ENCODE results near the gene CRYGB. TPM values are rescaled to one million over a fixed set of nuclear protein-coding genes. Genes with fewer than 3 reads are reported as not detected.

The CRYGB gene
- total and polyA plus RNA-seq, 2 of the 4 experiments (the other 2 are of a cell fraction) = not detected

DNA sequence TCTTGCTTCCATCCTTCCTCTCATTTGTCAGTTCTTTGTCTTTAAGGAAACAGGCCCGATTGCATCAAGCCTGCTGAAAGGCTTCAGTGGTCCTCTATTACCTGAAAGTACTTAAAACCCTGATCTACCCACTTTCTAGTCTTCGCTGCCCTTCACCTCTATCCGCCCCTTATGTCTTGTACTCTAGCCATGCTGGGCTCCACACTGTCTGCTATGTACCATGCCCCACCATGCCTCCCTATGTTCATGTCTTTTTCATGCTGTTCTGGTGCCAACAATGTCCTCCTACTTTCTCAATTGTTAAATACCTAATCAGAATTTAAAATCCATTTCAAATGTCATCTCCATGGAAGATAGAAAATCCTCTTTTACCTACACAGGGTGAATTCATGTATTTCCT, 49.9 kb downstream of the CRYGB start:
- H3K4me2 ChIP-seq (ENCODE audit: low read depth, low read length) = no peak overlapping the region
- H3K36me3 ChIP-seq (ENCODE audit: control insufficient read depth, insufficient read depth, low read length) = no peaks in the 10 kb centered on the region
- H2BK120ac ChIP-seq (ENCODE audit: low read depth, low read length) = no peak overlapping the region
- H2BK5ac ChIP-seq (ENCODE audit: low read depth, low read length, poor library complexity, severe bottlenecking) = no peak overlapping the region
- H3K4me1 ChIP-seq (ENCODE audit: control insufficient read depth, insufficient read depth, low read length) = no peaks in the 10 kb centered on the region
- no peaks in the 10 kb centered on the region for H3K9me1 ChIP-seq (ENCODE audit: insufficient read depth, low read length)
- no peak overlapping the region for H2AK5ac ChIP-seq (ENCODE audit: low read depth, low read length)
- ATAC-seq (ENCODE audit: low read depth) = no peak
- no peak overlapping the region for H3K56ac ChIP-seq (ENCODE audit: extremely low read depth, insufficient read depth, low read length)
- no peak overlapping the region for H3K27ac ChIP-seq (ENCODE audit: insufficient read depth, low read length)
- peaks cover 2% of the 10 kb centered on the region for H3K27me3 ChIP-seq (ENCODE audit: control insufficient read depth, insufficient read depth, low read length)
- H2AK9ac ChIP-seq (replicated peaks; ENCODE audit: low read depth, low read length, poor library complexity) = no peak overlapping the region
- dilution Hi-C loops (cut with HindIII; ENCODE audit: low sequenced_read_pairs, unreplicated experiment) (no loop called here), in situ Hi-C loops (cut with MboI; ENCODE audit: low sequenced_read_pairs) (no loop called here), intact Hi-C loops (cut with micrococcal nuclease) (no loop called here)
- H3K23ac ChIP-seq (ENCODE audit: low read depth, low read length) = no peak overlapping the region
- H3K79me1 ChIP-seq (ENCODE audit: low read depth in 1 of 2, low read length in 2 of 2) = no peaks in the 10 kb centered on the region
- no peaks in the 10 kb centered on the region for H3K9me3 ChIP-seq (ENCODE audit: control insufficient read depth, insufficient read depth, low read length)
- H3K14ac ChIP-seq (replicated peaks; ENCODE audit: low read depth, low read length) = no peak overlapping the region
- no peak overlapping the region for H3K4ac ChIP-seq (ENCODE audit: low read depth, low read length)
- H4K8ac ChIP-seq (ENCODE audit: low read depth in 2 of 2, low read length in 2 of 2) = no peak overlapping the region
- ChIA-PET CTCF (no interaction called here), POLR2A (ENCODE audit: unreplicated experiment) (no interaction called here)
- no peak overlapping the region for H3K18ac ChIP-seq (ENCODE audit: low read depth, low read length)
- no peak overlapping the region for H2BK20ac ChIP-seq (ENCODE audit: low read depth, low read length)
- no peak overlapping the region for H3K9ac ChIP-seq (ENCODE audit: low read depth, low read length)
- H4K91ac ChIP-seq (ENCODE audit: insufficient read depth, low read depth, low read length) = no peak overlapping the region
- WGBS, 2 experiments (ENCODE audit: extremely low coverage in 2 of 2, insufficient read length in 1 of 2) = 89% methylated on average over 1 of the region's 3 CpGs; no CpG with 5 or more reads in 1 of the 2 experiments
- no peak for DNase-seq
- H2AFZ ChIP-seq (replicated peaks; ENCODE audit: low read length, poor library complexity) = no peak overlapping the region
- no peak overlapping the region for H2BK15ac ChIP-seq (ENCODE audit: low read depth, low read length)
- H3K4me3 ChIP-seq (ENCODE audit: insufficient read depth, low read depth, low read length) = no peak overlapping the region
- no peak overlapping the region for H4K5ac ChIP-seq (ENCODE audit: low read depth, low read length)
- no peak for TF ChIP-seq RAD21 (IDR thresholded peaks at IDR 0.05; ENCODE audit: low read length)
- no peak for TF ChIP-seq FOS (IDR thresholded peaks at IDR 0.05; ENCODE audit: low read depth, low read length)
- no peak for TF ChIP-seq POLR2A (IDR thresholded peaks at IDR 0.05; ENCODE audit: low read depth, low read length)
- TF ChIP-seq RFX5 (IDR thresholded peaks at IDR 0.05; ENCODE audit: low read depth, low read length) = no peak
- TF ChIP-seq, protein P1, sequence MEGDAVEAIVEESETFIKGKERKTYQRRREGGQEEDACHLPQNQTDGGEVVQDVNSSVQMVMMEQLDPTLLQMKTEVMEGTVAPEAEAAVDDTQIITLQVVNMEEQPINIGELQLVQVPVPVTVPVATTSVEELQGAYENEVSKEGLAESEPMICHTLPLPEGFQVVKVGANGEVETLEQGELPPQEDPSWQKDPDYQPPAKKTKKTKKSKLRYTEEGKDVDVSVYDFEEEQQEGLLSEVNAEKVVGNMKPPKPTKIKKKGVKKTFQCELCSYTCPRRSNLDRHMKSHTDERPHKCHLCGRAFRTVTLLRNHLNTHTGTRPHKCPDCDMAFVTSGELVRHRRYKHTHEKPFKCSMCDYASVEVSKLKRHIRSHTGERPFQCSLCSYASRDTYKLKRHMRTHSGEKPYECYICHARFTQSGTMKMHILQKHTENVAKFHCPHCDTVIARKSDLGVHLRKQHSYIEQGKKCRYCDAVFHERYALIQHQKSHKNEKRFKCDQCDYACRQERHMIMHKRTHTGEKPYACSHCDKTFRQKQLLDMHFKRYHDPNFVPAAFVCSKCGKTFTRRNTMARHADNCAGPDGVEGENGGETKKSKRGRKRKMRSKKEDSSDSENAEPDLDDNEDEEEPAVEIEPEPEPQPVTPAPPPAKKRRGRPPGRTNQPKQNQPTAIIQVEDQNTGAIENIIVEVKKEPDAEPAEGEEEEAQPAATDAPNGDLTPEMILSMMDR (conservative IDR thresholded peaks at IDR 0.05; ENCODE audit: low read depth, low read length) = no peak
- no peak for TF ChIP-seq MAZ (IDR thresholded peaks at IDR 0.05; ENCODE audit: borderline replicate concordance, low read depth, low read length)
- no peak for TF ChIP-seq CHD1 (IDR thresholded peaks at IDR 0.05; ENCODE audit: low read depth, low read length)
- TF ChIP-seq MXI1 (IDR thresholded peaks at IDR 0.05; ENCODE audit: borderline replicate concordance, low read depth, low read length) = no peak
- TF ChIP-seq ELK1 (IDR thresholded peaks at IDR 0.05; ENCODE audit: borderline replicate concordance, low read depth, low read length) = no peak
- no peak for TF ChIP-seq SMC3 (IDR thresholded peaks at IDR 0.05; ENCODE audit: low read depth, low read length)
- no TSS peak for BruUV-seq (replicated peaks)
- no peaks in the 10 kb centered on the region for H4K20me1 ChIP-seq (ENCODE audit: insufficient read depth, low read length)

Data from IMR-90 (cell line).